Medulla oblongata (tissue), 1 donor: Measurements from ENCODE around the gene SSTR1.

Source experiments
- DNase-seq: peaks from one replicate; pipeline ENCODE4 v3.0.0-alpha.2; 2015; ENCODE audit errors: extremely low spot score

Gene SSTR1

DNA sequence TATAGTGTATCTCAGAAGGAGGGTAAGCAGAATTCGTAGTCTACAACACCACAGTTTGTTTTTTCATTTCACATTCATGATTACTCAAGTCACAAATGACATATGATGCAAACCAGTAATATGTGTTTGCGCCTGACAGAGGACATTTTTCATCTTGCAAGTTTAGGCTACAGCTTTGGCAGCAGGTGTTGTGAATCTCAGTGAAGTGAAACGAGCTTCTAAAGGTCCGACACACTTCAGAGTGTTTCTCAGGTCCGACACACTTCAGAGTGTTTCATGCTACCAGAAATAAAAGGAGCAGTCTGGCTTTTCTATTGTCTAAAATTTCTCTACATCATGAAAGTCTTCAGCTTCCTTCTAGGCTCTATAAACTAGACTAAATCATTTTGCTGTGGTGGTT, 25.5 kb downstream of the SSTR1 start:
- no peak for DNase-seq

DNA sequence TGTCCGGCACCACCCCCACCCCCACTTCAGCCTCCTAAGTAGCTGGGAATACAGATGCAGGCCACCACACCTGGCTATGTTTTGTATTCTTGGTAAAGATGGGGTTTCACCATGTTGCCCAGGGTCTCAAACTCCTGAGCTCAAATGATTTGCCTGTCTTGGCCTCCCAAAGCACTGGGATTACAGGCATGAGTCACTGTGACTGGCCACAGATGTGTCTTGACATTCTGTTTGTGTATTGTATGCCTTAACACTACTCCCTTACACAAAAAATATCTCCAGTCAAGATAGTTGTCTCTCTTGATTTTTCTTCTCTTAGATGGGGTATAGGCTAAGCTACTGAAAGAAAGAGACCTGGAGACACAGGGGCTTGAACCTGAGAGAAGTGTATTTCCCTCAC, 30.6 kb downstream of the SSTR1 start:
- no peak for DNase-seq

DNA sequence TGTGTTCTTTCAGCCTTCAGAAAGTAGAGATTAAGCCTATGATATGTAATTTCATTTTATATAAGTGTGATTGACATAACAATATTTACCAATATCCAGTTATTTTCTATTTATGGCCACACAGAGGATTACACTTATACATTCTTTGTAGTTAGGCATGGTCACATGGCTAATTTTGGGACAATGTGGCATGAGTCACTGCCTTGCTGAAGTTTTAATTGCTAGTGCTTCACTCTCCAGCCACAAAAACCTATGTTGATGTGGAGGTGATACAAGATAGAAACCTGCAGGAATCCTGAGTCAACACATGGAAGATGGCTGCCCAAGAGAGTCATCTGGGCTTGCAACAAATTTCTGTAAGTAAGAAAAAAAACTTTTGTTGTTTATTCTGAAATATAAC, 31.2 kb downstream of the SSTR1 start:
- DNase-seq = no peak

DNA sequence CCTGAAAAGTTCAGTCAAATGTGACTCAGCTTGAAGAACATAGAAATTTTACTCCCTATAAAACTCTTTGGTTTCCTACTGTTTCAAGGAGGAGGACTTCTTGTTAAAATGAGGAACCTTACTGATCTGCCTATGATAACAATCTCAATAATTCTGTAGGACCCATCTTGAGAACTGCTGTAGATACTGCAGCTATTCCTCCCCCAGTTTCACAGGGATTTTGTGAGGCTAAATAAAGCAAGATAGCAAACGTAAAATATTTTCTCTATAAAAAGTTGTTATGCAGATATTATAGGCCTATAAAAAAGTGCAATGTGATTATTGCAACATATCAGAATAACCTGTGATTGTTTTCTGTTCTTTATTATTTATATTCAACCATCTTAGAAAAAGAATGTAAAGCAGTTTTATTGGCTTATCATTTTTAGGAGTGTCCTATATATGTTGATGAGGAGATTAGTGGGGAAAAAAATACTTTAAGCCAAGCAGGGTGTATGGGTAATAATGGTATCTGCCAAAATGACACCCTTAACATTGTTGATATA, 36.1 kb downstream of the SSTR1 start:
- no peak for DNase-seq

DNA sequence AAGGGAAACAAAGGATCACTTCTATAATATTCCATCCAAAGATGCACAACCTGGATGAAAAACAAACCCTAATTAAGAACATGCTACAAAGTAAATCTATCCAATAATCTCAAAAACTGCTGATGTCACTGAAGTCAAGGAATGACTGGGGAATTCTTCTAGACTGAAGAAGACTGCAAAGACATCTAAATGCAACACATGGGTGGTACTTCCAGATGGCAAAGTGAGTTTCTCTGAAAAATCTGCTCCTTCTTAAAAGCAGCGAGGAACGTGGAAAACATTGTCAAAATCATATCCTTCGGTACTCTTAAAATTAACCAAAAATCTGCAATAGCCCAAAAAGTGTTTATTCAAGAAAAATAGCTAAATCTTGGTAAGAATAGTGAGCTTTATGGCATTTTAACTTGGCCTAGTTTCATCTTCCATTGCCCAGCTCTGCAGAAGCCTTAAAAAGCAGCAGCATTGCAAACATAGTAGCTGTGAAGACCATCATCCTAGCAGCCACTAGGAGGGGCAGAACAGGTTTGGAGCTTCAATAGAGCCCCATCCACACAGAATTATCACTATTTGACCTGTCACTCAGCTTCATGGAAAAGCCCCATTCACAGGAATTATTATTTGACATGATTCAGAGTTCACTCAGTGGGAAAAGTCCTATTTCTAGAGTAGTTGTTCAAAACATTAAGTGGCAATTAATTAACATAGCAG, 40.8 kb downstream of the SSTR1 start:
- DNase-seq = no peak

DNA sequence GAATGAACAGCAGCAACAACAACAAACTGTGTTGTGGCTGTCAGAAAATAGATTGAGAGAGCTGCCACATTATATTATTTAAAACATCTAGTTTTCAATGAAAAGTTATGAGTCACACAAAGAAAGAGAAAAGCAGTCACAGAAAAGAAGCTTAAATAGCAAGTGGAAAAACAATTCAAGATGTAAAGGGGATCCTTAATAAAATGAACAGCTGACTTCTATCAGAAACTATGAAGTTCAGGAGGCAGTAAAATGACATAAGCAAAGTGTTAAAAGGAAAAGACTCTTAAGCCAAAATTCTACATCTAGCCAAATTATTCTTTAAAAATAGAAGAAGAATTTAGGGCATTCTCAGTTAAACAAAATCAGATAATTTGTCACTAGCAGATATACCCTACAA, 42.6 kb downstream of the SSTR1 start:
- no peak for DNase-seq

DNA sequence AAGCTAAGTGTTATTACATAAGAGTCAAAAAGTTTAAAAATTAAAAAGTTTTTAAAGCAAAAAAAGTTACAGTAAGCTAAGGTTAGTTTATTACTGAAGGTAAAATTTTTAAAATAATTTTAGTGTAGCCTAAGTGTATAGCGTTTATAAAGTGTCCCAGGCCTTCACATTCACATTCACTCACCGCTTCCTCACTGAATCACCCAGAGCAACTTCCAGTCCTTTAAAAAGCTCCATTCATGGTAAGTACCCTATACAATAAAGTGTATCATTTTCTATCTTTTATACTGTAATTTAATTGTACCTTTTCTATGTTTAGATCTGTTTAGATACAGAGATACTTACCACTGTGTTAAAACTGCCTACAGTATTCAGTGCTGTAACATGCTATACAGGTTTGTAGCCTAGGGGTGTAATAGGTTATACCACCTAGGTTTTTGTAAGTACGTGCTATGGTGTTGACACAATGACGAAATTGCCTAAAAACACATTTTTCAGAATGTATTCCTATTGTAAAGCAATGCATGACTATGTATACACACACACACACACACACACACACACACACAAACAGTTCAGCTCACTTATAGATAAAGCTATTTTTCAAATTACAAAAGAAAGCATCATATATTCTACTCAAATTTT, 44.5 kb downstream of the SSTR1 start:
- DNase-seq = no peak

DNA sequence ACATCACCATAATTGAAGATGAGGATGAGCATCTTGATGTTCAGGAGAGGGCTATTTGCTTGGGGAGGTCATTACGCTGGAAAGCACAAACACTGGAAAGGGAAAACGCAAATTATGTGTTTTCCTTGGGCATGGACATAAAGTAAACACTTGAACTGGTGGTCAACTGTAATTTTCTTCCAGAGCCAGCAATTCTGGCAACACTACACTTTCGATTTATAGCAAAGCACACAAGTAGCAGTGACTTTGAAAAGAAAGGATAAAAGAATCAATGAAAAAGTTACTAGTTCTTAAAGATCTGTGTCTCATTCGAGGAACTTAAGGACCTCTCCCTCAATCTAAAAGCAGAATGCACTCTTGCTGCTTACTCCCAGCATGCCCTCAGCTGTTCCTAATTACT, 46.0 kb downstream of the SSTR1 start:
- no peak for DNase-seq

DNA sequence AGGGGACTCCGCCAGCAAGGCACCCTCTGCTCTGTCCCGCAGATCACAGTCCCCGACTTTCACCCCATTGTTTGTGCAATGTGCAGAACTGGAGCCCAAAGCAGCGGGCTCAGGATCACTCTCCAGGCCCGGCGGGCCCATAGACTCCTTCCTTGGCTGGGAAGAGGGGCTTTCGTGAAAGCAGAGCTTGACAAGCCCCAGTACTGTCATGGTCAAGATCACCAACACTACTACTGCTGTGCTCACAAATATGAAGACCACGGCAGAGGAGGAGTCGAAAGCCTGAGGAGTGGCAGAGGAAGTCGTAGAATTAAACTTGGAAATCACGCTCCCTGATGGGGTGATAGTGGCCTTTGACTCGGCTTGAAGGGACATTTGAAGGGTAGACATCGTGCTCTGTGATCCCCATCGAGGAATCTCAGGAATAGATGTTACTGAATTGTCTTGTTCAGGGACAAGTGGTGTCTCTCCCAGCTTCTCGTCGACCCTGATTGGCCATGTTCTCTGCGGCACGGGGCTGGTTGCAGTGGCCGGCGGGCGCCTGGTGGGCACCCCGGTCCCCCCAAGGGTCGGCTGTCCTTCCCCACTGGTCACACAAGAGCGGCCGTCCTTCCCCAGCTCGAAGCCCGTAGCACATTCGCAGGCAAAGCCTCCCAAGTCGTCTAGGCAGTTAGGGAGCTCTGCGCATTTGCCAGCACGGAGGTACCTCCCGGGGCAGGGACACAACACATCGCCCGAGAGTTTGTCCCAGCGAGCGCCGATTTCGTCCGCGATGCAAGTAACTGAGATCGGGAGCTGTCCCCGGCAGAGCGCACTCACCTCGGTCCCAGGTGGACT, 47.1 kb downstream of the SSTR1 start:
- DNase-seq = no peak

DNA sequence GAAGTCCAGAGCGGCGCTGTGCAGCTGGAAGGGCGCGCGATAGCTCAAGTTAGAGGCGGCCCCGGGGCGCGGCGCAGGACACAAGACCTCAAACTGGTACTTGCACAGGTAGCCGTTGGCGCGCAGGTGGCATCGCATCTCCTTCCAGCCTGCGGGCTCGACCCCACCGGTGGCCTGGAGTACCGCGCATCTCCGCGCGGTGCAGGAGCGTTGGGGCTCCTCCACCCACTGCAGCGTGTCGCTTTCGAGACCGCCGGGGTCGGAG, 47.6 kb downstream of the SSTR1 start:
- DNase-seq = no peak

DNA sequence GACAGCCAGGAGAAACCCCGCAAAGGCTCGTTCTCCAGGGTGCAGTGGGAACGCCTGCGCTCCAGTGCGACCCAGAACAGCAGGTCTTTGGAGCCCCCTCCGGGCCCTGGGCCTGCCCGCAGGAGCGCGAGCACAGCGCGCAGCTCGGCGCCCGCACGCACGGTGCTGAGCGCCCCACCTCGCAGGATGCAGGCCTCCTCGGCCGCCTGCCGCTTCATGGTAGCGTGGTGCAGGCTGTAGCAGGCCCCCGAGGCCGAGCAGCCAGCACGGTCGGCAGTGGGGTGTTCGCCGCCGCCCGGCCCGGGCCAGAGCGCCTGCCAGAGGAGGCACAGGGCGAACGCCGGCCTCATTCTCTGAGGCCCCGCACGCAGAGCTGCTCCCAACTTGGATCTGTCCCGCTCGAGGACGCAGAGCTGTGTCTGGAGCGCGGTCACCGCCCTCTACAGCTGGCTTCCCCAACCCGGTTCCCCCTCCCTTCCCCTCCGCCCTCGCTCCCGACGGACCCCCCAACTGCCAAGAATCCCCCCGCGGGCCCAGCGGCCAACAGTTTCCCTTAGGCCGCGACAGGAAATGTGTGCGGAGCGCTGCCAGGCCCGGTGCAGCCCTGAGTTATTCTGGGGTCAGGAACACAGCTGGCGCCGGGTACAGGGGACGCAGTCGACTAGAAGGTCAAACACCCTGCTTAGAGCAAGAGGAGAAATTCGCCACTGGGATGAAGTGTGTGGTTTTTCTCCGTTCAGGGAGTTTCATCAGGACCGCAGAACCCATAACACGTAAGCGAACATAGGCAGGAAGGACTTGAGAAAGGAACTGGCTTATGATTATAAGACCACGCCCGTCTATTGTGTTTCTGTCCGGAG, 48.2 kb downstream of the SSTR1 start, which contains the start of gene CLEC14A:
Gene CLEC14A, minus strand, starts transcription at position 421 of the 860 bp plus-strand sequence. Its CDS starts 71 bp downstream, at position 350.
- DNase-seq = no peak

DNA sequence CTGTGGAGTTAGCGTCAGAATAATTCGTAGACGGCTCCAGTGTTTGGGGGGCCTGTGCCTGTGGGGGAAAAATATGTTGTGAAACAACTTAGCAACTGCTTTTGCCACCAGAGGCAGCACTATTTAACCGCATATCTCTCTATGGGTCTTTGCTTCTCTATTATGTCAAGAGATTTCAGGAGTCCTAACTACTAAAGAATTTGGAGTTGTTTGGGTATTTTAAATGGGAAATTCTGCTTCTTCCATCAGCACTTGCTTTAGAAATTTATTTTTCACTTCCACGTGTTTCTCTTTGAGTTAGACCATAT, 48.8 kb downstream of the SSTR1 start:
- DNase-seq = no peak

DNA sequence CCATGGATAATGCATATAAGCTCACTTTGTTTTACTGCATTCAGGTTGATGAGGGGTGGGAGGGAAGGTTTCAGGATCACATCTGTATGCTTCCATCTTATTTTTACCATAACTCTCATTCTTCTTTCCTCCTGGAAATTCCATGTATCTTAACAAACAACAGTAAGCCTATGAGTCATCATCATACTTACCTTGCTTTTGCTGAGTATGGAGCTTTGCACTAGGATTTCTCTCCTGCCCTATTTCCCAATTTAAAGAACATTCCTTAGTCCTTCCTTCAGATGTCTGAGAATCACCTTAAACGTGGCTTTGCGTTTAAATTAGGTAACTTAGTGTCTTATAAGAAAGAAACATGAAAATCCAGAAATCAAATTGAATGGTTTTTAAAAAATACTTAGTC, 49.8 kb downstream of the SSTR1 start:
- no peak for DNase-seq

DNA sequence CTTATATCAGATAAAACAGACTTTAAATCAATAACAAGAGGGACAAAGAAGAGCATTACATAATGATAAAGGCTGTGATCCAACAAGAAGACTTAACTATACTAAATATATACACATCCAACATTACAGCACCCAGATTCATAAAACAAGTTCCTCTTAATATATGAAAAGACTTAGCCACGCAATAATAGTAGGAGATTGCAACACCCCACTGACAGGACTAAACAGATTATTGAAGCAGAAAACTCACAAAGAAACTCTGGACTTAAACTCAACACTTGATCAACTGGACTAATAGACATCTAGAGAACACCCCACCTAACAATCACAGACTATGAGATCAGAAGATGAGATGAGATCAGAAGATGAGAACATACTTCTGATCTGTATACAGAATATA, 53.9 kb downstream of the SSTR1 start:
- no peak for DNase-seq
